ENCODE data around the gene NUP160.
"Not testable (repeated sequence)": the region's sequence is repeated elsewhere in the genome, so short reads cannot be mapped to it uniquely, and the experiment has no call there.

Gene NUP160

GRCh38 chr11:47788181-47788580 is 60.0 kb downstream of the NUP160 start:
- DNase-seq: no peak

DNA sequence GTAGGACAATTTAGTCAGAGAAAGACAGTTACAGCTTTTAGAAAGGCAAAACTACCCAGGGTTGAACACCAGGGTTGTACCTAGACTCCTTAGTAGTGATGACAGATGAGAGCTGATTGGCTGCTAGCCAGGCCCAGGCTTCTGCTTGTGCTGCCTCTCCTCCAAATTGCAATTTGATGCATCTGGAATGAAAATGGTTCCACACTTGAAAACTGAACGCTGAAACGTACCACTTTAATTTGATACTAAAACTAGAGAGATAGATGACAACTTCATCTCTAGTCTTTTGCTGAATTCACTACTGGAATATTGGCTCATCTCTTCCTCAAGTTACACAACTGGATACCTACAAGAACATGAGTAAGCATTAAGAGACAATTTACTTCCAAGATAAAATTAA is 61.8 kb downstream of the NUP160 start:
- no peak for DNase-seq

DNA sequence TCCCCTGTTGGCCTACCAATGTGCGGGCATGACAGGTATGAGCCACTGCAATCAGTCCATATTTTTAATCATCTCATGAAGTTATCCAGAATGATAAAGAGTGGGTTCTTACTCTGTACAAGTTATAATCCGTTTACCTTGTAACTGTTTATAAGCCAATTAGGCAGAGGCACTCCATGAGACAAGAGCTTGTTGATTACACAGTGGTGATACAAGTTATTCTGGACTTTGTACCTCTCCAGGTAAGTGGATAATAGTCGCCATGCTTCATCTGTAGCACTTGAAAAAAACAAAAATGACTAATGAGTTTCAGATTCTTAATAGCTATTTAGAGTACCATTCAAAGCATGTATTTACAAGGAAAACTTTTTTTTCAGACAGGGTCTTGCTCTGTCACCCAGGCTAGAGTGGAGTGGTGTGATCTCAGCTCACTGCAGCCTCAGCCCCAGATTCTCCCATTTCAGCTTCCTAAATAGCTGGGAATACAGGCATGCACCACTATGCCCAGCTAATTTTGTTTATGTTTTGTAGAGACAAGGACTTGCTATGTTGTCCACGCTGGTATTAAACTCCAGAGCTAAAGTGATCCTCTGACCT is 63.3 kb downstream of the NUP160 start:
- no peak for DNase-seq

DNA sequence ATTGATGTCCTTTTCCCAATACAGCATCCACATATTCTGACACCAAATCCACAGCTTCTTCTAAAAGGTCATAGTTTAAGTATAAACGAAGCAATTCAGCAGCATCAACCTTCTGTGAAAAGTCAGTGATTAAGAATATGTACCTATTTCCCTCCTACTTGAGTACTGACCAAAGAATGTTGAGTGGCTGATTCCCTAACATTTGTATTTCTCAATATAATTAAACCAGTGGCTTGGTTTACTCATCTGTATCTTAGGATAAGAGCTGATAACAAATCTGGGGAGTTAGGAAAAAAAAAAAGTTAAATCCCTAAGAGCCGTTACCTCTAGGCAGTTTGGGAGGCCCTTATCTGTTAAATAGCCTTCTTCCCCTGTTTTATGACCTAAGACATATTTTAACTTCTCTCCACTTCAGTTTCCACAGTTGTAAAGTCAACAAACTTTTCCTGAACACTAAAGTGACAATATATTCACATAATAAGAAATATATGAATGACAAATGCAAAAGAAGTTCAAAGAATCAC is 65.0 kb downstream of the NUP160 start:
- no peak for DNase-seq

DNA sequence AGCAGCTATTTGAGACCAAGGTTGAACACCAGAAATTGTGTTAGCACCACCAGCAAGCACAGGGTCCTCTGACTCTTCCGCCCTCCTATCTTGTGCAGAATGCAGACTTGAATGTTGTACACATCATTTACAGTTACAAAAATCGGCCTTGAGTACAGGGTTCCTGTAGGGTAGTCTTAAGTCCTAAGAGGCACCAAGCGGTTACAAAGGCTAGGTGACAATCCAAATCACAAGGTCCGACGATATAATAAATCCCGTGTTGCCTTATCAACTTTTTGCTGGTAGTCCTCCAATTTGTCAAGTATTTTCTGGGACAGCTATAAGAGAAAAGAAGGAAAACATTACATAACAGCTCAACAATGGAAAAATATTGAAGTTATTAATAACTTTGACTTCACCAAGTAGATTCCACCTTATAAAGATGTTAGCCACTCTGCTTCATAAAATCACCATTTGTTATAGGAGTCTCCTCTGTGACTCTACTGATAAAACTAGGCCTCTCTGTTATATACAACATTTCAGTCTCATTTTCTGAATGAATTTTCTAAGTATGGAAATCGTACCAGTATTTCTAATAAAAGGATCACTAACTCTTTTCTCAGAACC is 69.2 kb downstream of the NUP160 start:
- no peak for DNase-seq

- DNase-seq: no peak
Measured at GRCh38 chr11:47775240-47775869, 72.8 kb downstream of the NUP160 start.

DNA sequence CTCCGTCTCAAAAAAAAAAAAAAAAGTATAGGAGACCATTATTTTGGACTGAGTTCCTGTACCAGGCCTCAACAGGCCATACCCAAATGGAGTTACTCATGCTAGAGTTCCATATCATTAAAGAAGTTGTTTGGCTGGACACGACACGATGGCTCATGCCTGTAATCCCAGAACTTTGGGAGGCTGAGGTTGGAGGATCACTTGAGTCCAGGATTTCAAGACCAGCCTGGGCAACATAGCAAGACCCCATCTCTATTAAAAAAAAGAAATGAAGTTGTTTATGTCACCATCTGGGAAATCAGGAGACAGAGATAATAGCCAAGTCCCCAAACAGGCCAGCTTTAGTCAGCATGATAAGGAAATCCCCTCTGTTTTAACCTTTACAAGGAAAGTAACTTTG is 74.3 kb downstream of the NUP160 start:
- no peak for DNase-seq

GRCh38 chr11:47769556-47769955 is 78.6 kb downstream of the NUP160 start:
- DNase-seq: not testable (repeated sequence)

- peak; percentile 48 for DNase-seq
Measured at GRCh38 chr11:47768101-47768612, 80.0 kb downstream of the NUP160 start.

GRCh38 chr11:47766509-47767227 is 81.5 kb downstream of the NUP160 start:
- peak; percentile 81 for DNase-seq

GRCh38 chr11:47765086-47765485 is 83.1 kb downstream of the NUP160 start:
- peak; percentile 18 for DNase-seq

DNA sequence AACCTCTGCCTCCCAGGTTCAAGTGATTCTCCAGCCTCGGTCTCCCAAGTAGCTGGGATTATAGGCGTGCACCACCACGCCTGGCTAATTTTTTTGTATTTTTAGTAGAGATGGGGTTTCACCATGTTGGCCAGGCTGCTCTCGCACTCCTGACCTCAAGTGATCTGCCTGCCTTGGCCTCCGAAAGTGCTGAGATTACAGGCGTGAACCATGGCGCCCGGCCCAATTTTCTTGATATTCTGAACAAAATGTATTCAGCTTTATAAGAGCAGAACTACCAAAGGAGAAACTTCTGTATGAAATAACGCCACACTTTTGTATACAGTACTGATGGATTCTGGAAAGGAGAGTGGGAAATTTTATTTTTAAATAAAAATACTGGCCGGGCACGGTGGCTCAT is 88.9 kb downstream of the NUP160 start:
- not testable (repeated sequence) for DNase-seq

GRCh38 chr11:47756208-47756607 is 91.9 kb downstream of the NUP160 start:
- DNase-seq: no peak

DNA sequence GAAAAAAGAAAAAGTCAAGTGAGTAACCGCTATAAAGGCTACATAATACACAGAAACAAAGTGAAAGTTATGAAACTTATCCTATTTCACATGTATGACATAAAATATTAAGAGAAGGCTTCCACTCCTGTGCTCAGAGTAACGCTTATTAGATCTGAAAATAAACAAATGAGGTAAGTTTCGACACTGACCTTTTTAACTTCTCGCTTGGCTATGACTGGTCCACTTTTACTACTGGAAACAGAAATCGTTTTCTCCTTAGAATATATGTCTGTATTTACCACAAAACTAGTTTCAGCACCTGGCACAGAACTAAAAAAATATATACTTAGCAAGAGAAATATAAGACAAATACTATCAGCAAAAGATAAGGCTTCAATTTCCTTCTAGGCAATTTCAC is 97.4 kb downstream of the NUP160 start:
- no peak for DNase-seq

GRCh38 chr11:47742494-47742893 is 105.7 kb downstream of the NUP160 start:
- not testable (repeated sequence) for DNase-seq

DNA sequence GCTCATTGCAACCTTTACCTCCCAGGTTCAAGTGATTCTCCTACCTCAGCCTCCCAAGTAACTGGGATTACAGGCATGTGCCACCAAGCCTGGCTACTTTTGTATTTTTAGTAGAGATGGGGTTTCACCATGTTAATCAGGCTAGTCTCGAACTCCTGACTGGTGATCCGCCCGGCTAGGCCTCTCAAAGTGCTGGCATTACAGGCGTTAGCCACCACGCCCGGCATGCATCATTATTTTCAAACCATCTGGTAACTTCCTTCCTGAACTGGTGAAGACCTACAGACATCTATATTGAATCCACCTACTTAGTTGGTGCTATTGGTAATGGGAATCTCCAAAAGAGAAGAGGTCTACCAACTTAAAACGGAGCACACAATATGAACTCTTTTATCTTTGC is 110.3 kb downstream of the NUP160 start:
- DNase-seq: not testable (repeated sequence)

DNA sequence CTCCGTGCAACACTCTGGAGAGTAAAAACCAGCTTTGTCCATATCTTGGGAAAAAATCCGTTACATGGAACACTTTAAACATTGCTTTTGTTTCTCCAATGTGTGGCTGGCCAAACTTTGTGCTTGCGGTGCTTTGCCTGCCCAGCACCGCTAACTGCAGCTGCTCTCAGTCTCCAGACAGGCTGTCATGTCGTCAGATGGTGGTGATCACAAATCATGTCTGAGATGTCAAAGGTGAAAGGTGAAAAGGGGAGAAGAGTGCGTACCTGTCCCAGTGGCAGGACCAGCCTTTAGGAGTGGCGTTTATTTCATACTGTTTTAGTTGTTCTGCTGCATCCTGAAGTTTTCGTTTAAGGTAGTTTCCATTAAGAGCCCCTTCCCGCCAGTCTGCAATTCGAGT is 115.9 kb downstream of the NUP160 start:
- no peak for DNase-seq

GRCh38 chr11:47731475-47731874 is 116.7 kb downstream of the NUP160 start:
- DNase-seq: no peak
